22Rv1 (cell line): Measurements from ENCODE around the gene XYLT2.

Experiments
- ZFX ChIP-seq: fragments of 450-650 bp; IDR thresholded peaks from 2 replicates; pipeline ENCODE4 v1.6.1; 2017; ENCODE audit warnings: antibody characterized with exemption, borderline replicate concordance
- TF ChIP-seq, protein P1 (sequence below): fragments of 450-650 bp; IDR thresholded peaks from 2 replicates; pipeline ENCODE4 v1.5.1; 2017; ENCODE audit warnings: mild to moderate bottlenecking

DNA sequence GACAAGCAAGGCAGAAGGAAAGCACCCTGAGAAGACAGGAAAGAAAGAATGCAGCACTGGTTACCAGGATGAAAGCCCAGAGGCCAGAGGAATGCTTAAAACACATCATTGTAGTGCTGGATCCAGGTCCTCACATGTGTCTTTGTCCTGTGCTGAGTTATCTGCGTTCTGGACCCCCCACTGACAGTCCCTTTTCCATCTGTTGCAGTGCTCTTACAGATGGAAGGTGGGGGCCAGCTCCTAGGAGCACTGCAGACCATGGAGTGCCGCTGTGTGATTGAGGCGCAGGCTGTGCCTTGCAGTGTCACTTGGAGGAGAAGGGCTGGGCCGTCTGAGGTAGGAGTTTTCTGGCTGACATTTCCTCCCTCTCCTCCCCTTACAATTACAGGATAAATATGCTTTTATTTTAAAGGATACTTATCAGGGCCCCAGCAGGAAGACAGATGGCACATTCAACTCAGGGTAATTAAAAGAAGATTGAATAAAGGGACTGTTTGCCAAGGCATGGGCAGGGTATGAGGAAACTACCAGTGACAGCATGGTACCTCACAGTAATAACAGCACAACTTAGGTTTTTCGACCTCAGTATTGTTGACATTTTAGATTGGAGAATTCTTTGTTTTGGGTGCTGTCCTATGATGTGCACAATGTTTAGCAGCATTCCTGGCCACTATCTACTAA lies 30.1 kb downstream of the XYLT2 start:
- TF ChIP-seq, protein P1, sequence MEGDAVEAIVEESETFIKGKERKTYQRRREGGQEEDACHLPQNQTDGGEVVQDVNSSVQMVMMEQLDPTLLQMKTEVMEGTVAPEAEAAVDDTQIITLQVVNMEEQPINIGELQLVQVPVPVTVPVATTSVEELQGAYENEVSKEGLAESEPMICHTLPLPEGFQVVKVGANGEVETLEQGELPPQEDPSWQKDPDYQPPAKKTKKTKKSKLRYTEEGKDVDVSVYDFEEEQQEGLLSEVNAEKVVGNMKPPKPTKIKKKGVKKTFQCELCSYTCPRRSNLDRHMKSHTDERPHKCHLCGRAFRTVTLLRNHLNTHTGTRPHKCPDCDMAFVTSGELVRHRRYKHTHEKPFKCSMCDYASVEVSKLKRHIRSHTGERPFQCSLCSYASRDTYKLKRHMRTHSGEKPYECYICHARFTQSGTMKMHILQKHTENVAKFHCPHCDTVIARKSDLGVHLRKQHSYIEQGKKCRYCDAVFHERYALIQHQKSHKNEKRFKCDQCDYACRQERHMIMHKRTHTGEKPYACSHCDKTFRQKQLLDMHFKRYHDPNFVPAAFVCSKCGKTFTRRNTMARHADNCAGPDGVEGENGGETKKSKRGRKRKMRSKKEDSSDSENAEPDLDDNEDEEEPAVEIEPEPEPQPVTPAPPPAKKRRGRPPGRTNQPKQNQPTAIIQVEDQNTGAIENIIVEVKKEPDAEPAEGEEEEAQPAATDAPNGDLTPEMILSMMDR, result no peak
- TF ChIP-seq ZFX, result no peak
